Effector memory CD8-positive, alpha-beta T cell (primary cell): ENCODE results near the gene SPAG9.

Experiments used
- ATAC-seq: fragments of 150-1000 bp; cut with Tn5 transposase; replicated peaks from 2 replicates; pipeline ENCODE4 v1.10.0; 2021; ENCODE audit warnings: mild to moderate bottlenecking, moderate library complexity
- DNase-seq, 3 experiments: peaks; one replicate each; pipeline ENCODE4 v3.0.0; 2021
- H3K27ac Mint-ChIP-seq, 2 donors: one replicate each; pipeline ENCODE4 v1.8.0; 2022; ENCODE audit warnings: mild to moderate bottlenecking in 2 of 2, mixed read lengths in 2 of 2, moderate library complexity in 2 of 2
- H3K27me3 Mint-ChIP-seq, 2 donors: one replicate each; pipeline ENCODE4 v1.8.0; 2022; ENCODE audit warnings: mixed read lengths in 2 of 2
- H3K36me3 Mint-ChIP-seq: one replicate; pipeline ENCODE4 v1.8.0; 2022; ENCODE audit warnings: mild to moderate bottlenecking, moderate library complexity, mixed read lengths; ENCODE audit not compliant: insufficient read depth
- H3K4me1 Mint-ChIP-seq, 2 donors: one replicate each; pipeline ENCODE4 v1.8.0; 2022; ENCODE audit warnings: low read depth in 2 of 2, mixed read lengths in 2 of 2
- H3K4me3 Mint-ChIP-seq, 2 donors: one replicate each; pipeline ENCODE4 v1.8.0; 2022; ENCODE audit warnings: mild to moderate bottlenecking in 2 of 2, mixed read lengths in 2 of 2, moderate library complexity in 2 of 2
- H3K9me3 Mint-ChIP-seq, 2 donors: one replicate each; pipeline ENCODE4 v1.8.0; 2022; ENCODE audit warnings: mixed read lengths in 2 of 2

SPAG9 gene

DNA sequence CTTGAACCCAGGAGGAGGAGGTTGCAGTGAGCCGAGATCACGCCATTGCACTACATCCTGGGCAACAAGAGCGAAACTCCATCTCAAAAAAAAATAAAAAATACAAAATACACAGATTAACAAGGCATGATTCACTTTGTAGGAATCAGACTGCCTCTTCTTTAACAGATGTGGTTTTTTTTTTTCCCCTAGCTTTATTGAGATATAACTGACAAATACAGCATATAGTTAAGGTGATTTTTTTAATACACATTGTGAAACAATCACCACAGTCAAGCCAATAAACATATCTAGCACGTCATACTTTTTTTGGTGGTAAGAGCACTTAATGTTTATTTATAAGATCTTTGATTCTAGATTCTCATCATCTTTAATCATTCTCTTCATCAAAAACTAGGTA is 87.8 kb downstream of the SPAG9 start:
- ATAC-seq, result no peak
- peaks cover 7 to 15% of the 10 kb centered on the region in 2 donors for H3K4me1 Mint-ChIP-seq

DNA sequence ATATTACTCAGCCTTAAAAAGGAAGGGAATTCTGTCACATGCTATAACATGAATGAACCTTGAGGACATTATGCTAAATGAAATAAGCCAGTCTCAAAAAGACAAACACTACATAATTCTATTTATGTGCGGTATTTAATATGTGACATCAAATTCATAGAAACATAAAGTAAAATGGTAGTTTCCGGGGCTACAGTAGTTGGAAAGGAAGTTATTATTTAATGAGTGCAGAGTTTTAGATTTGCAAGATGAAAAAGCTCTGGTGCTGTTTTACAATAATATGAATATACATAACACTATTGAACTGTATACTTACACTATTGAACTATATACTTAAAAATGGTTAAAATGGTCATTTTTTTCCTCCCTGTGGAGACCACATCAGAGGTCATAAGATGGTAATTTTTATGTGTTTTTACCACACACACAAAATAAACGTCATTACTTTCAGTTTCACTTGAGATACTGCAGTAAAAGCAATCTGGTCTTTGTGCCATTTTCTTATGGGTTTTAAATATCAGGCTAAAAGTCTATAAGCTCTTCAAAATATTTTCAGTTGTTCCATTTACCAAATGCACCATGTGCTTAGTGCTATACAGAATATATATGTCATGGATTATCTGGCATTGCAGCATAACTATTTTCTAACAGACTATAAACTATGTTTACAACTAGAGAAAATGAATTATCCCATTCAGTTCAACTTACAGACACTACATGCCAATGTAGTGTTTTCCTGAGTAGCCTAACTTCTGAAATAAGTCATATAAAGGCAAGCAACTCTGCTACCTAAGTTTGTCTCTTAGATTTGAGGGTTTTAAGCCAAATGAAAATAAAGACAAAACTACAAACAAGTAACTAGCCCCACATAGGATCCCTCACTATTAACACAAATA is 90.9 kb downstream of the SPAG9 start:
- ATAC-seq (peak; percentile 94), DNase-seq (no peak)
- Mint-ChIP-seq H3K27me3 (no peaks in the 10 kb centered on the region), H3K4me3 (peak overlapping the region; percentile 58 to 72), H3K36me3 (peaks cover 24% of the 10 kb centered on the region), H3K9me3 (no peaks in the 10 kb centered on the region), H3K4me1 (peaks cover 4 to 15% of the 10 kb centered on the region in 2 donors), H3K27ac (peak overlapping the region; percentile 91 to 97)

More for the DNA sequence above, 87.8 kb downstream of the SPAG9 start:
- peaks cover 26% of the 10 kb centered on the region for H3K36me3 Mint-ChIP-seq
- no peak overlapping the region for H3K4me3 Mint-ChIP-seq
- peak overlapping the region in 1 of 2 donors; percentile 60 for H3K27ac Mint-ChIP-seq
- H3K27me3 Mint-ChIP-seq, result no peaks in the 10 kb centered on the region
- no peak for DNase-seq
- H3K9me3 Mint-ChIP-seq, result no peaks in the 10 kb centered on the region

DNA sequence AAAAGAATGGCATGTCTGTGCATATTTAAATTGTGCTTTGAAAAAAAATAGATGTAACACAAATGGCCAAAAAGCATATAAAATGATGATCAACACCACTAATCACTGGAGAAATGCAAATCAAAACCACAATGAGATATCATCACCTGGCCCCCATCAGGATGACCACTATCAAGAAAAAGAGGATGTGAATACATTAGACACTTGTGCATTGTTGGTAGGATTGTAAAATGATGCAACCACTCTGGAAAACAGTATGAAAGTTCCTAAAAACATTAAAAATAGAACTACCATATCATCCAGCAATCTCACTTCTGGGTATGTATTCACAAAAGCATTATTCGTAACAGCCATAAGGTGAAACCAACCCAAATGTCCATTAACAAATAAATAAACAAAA is 91.5 kb downstream of the SPAG9 start:
- Mint-ChIP-seq H3K4me3 (peak overlapping the region; percentile 58 to 72), H3K9me3 (no peaks in the 10 kb centered on the region), H3K27me3 (no peaks in the 10 kb centered on the region), H3K36me3 (peaks cover 21% of the 10 kb centered on the region), H3K4me1 (peaks cover 4 to 15% of the 10 kb centered on the region in 2 donors), H3K27ac (peak overlapping the region; percentile 91 to 97)
- DNase-seq (no peak), ATAC-seq (no peak)

DNA sequence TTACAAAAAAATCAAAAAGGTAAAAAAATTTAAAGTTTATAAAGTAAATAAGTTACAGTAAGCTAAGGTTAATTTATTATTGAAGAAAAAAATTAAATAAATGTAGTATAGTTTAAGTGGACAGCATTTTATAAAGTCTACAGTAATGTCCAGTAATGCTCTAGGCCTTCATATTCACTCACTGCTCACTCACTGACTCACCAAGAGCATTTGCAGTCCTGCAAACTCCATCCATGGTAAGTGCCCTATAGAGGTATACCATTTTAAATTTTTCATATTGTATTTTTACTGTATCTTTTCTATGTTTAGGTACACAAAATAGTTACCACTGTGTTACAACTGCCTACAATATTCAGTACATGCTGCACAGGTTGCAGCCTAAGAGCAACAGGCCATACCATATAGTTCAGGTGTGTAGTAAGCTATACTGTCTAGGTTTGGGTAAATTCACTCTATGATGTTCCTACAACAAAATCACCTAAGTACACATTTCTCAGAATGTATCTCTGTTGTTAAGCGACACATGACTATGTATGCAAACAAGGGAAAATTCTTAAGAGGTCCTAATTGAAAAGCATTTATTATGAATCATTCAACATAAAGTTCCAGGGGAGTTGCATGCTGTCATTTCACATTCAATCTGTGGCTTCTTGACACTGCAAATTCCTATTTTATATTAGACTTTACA is 92.3 kb downstream of the SPAG9 start:
- Mint-ChIP-seq H3K27me3 (no peaks in the 10 kb centered on the region), H3K36me3 (peaks cover 21% of the 10 kb centered on the region), H3K4me1 (peaks cover 4 to 15% of the 10 kb centered on the region in 2 donors), H3K9me3 (no peaks in the 10 kb centered on the region), H3K27ac (peak overlapping the region in 1 of 2 donors; percentile 97), H3K4me3 (no peak overlapping the region)
- ATAC-seq (no peak), DNase-seq (no peak)

DNA sequence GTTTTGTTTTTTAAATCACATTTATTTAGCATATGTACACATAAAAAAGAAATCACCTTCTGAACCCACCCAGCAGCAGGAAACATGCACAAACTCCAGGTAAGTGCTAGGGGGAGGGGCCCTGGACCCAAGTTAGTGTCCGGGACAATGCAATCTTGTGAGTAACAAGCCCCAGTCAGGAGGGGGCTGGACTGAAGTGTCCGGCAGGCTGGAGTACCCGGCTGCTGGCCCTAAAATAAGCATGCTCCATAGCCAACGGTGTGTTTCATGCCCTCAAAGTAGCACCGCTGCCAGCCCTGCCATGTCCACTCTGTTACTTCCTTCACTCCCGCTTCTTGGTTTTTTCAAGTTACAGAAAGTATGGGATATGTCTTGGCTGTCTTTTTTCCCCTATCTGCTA is 102.1 kb downstream of the SPAG9 start:
- ATAC-seq (no peak), DNase-seq (no peak)
- H3K9me3 Mint-ChIP-seq, result no peaks in the 10 kb centered on the region
- no peak overlapping the region for H3K4me3 Mint-ChIP-seq
- no peaks in the 10 kb centered on the region for H3K27me3 Mint-ChIP-seq
- peaks cover 49% of the 10 kb centered on the region for H3K36me3 Mint-ChIP-seq
- no peak overlapping the region for H3K27ac Mint-ChIP-seq
- no peaks in the 10 kb centered on the region for H3K4me1 Mint-ChIP-seq

DNA sequence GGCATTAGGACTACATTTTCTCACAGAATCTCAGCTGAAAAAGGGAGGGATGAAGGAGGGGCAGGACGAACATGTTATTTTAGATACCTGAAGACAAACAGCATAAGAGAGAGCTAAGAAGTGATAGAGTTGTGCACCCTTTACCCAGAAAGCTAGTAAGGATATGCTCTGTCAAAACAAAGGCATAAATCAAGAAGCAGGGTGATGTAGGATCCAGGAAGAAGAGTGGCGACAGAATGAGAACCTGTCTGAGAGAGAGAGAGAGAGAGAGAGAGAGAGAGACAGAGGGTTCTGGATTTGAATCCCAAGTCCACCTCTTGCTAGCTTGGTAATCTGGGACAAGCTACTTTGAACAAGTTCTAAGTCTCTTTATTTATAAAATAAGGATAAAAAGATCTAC is 103.4 kb downstream of the SPAG9 start:
- Mint-ChIP-seq H3K4me1 (no peaks in the 10 kb centered on the region), H3K9me3 (no peaks in the 10 kb centered on the region), H3K27me3 (no peaks in the 10 kb centered on the region), H3K27ac (no peak overlapping the region), H3K4me3 (no peak overlapping the region), H3K36me3 (peaks cover 55% of the 10 kb centered on the region)
- DNase-seq, result no peak
- no peak for ATAC-seq

DNA sequence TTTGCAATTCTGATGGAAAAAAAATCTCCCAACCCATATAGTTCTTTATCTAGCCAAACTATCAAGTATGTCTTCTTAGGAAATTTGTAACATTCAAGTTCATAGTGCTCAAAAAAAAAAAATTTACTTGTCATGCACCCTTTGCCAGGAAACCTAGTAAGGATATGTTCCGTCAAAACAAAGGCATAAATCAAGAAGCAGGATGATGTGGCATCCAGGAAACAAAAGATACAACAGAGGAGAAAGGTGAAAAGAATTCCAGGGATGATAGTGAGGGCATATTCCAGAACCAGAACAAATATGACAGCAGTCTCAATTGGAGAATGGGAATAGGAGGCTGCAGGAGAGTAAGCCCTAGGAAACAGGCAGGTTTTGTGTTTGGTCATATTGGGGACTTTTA is 104.6 kb downstream of the SPAG9 start:
- Mint-ChIP-seq H3K4me3 (no peak overlapping the region), H3K27me3 (no peaks in the 10 kb centered on the region), H3K9me3 (no peaks in the 10 kb centered on the region), H3K36me3 (peaks cover 55% of the 10 kb centered on the region), H3K4me1 (no peaks in the 10 kb centered on the region), H3K27ac (peak overlapping the region in 1 of 2 donors; percentile 7)
- no peak for DNase-seq
- ATAC-seq, result no peak

DNA sequence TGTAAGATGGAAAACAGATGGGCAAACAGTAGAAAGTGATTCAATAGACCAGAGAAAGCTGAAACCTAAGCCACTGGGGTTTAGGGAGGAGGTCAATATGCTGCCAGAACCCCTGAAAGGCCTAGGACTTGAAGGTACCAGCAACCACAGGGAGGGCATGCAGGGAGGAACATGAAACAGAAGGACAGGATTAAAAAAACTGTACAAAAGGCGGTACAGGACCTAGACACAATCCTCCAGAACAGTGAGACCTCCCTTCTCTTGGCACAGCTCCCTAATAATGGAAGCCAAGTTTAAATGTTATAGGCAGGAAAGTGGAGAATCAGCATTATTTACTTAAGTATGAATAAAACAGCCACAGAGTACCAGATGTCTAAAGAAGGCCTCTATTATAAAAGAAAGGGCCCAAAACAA is 105.5 kb downstream of the SPAG9 start:
- Mint-ChIP-seq H3K27me3 (no peaks in the 10 kb centered on the region), H3K9me3 (no peaks in the 10 kb centered on the region), H3K4me1 (no peaks in the 10 kb centered on the region), H3K36me3 (peaks cover 61% of the 10 kb centered on the region), H3K27ac (no peak overlapping the region), H3K4me3 (no peak overlapping the region)
- ATAC-seq, result no peak
- DNase-seq, result no peak

DNA sequence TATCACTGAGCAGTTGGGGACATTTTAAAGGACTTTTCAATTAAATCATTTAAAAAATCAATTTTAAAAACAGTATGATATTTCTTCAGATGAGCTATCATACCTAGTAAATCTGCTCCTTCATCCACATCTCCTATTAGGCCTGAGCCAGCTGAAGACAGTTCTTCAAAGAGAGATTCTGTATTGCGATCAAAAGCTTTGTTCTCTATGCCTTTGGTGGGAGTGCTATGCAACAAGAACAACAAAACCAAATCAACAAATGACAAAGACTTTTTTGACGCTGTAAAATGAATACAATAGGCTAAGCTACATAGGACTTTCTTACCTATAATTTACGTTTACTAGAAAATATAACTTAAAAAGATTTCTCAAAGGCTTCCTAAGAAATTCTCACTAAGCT is 106.5 kb downstream of the SPAG9 start:
- Mint-ChIP-seq H3K27ac (no peak overlapping the region), H3K4me3 (no peak overlapping the region), H3K4me1 (no peaks in the 10 kb centered on the region), H3K9me3 (no peaks in the 10 kb centered on the region), H3K36me3 (peaks cover 52% of the 10 kb centered on the region), H3K27me3 (no peaks in the 10 kb centered on the region)
- ATAC-seq, result no peak
- no peak for DNase-seq

DNA sequence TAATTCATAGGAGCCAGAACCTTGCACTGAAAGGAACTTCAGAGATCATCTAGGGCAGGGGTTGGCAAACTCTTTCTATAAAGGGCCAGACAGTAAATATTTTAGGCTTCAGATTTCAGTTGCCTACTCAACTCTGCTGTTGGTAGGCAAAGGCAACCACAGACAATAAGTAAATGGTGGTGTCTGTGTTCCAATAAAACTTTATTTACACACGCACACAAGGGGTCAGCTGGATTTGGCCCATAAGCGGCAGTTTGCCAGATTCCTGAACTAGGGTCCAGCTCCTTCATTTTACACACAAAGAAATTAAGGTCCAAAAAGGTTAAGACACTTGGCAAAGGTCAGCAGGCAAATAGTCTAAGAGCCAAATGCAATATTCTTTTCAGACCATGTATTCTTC is 107.3 kb downstream of the SPAG9 start:
- no peaks in the 10 kb centered on the region for H3K9me3 Mint-ChIP-seq
- no peak overlapping the region for H3K4me3 Mint-ChIP-seq
- H3K36me3 Mint-ChIP-seq, result peaks cover 45% of the 10 kb centered on the region
- H3K27me3 Mint-ChIP-seq, result no peaks in the 10 kb centered on the region
- H3K4me1 Mint-ChIP-seq, result no peaks in the 10 kb centered on the region
- DNase-seq, result no peak
- no peak overlapping the region for H3K27ac Mint-ChIP-seq
- no peak for ATAC-seq

DNA sequence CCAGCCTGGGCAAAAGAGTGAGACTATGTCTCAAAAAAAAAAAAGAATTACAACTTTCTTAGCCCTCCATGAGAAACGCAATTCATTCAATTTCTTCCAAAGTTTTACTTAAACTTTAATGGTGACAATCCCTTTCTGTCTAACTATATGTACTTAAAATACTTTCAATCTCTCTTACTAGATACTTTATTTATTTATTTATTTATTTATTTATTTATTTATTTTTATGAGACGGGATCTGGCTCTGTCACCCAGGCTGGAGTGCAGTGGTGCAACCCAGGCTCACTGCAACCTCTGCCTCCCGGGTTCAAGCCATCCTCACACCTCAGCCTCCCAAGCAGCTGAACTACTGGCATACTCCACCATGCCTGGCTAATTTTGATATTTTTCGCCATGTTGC is 108.1 kb downstream of the SPAG9 start:
- Mint-ChIP-seq H3K4me1 (no peaks in the 10 kb centered on the region), H3K9me3 (no peaks in the 10 kb centered on the region), H3K4me3 (no peak overlapping the region), H3K27ac (no peak overlapping the region), H3K36me3 (peaks cover 45% of the 10 kb centered on the region), H3K27me3 (no peaks in the 10 kb centered on the region)
- ATAC-seq, result no peak
- DNase-seq, result no peak

DNA sequence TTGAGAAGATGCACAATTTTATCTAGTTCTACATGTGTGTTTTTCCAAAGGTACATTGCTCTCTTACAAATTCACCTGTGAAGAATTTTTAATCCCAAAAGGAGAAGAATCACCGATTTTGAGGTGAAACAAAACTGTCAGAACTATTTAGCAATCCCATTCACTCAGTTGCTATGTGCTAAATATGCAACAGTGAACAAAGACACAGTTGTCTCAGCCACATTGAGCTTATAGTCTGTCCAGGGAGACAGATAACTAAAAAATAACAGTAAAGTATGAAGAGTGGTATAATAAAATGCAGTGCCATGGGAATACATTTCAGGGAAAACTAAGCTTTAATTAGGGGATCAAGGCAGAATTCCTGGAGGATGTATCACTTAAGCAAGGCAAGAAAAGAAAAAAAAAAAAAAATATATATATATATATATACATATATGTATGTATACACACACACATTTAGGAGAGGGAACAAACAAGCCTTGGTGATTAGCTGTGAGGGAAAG is 110.4 kb downstream of the SPAG9 start:
- Mint-ChIP-seq H3K36me3 (peaks cover 48% of the 10 kb centered on the region), H3K27ac (no peak overlapping the region), H3K4me3 (no peak overlapping the region), H3K27me3 (no peaks in the 10 kb centered on the region), H3K9me3 (no peaks in the 10 kb centered on the region), H3K4me1 (no peaks in the 10 kb centered on the region)
- DNase-seq, result no peak
- no peak for ATAC-seq

DNA sequence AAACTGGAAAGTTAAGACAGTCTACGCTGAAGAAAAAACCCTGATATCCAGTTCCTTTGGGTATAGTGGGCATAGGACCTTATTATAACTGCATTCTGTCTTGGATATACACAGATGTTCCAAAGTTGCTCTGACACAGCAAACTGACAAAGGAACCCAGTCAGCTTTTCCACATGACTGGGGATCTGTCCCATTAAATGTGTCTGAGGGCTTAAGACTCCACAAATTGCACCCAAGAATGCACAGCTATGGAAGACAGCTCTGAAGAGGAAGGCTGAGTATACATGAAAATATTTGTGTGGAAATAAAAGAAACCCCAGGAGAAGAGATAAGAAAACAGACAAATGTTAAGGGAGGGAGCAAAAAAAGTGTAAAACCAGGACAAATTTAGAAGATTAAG is 114.1 kb downstream of the SPAG9 start:
- Mint-ChIP-seq H3K27me3 (no peaks in the 10 kb centered on the region), H3K9me3 (no peaks in the 10 kb centered on the region), H3K27ac (no peak overlapping the region), H3K4me1 (no peaks in the 10 kb centered on the region), H3K36me3 (peaks cover 37% of the 10 kb centered on the region), H3K4me3 (no peak overlapping the region)
- ATAC-seq (no peak), DNase-seq (no peak)

DNA sequence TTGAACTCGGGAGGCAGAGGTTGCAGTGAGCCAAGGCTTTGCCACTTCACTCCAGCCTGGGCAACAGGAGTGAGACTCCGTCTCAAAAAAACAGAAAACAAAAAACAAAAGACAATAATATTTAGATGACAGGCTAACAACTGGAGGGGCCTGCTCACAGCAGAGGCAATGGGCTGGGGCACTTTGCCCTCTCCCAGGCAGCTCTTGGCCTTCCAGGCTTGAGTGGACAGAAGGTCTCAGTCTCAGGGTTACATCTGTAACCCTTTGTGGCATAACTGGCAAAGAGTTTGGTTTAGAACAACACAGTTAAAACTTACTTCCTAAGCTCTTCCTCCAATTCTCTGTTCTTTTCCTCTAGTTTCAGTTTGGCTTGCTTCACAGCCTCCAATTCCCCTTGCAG is 114.9 kb downstream of the SPAG9 start:
- Mint-ChIP-seq H3K4me3 (no peak overlapping the region), H3K4me1 (no peaks in the 10 kb centered on the region), H3K27ac (no peak overlapping the region), H3K27me3 (no peaks in the 10 kb centered on the region), H3K36me3 (peaks cover 35% of the 10 kb centered on the region), H3K9me3 (no peaks in the 10 kb centered on the region)
- ATAC-seq (no peak), DNase-seq (no peak)
